Kidney epithelial cell (primary cell): ENCODE results near the gene DENND5B. TPM values are rescaled to one million over a fixed set of nuclear protein-coding genes. Genes with fewer than 3 reads are reported as not detected.

ENCODE experiments used
- DNase-seq: peaks from one replicate; pipeline ENCODE4 v3.0.0-alpha.2; 2010; ENCODE audit warnings: low read depth
- H3K27me3 ChIP-seq: 2 replicates; pipeline ENCODE4 v1.6.0; 2011; ENCODE audit warnings: low read length; ENCODE audit not compliant: control insufficient read depth, insufficient read depth
- H3K36me3 ChIP-seq: 2 replicates; pipeline ENCODE4 v1.5.1; 2011; ENCODE audit warnings: low read length; ENCODE audit not compliant: control insufficient read depth, insufficient read depth
- H3K4me3 ChIP-seq: 2 replicates; pipeline ENCODE4 v1.5.1; 2011; ENCODE audit warnings: low read depth, mild to moderate bottlenecking, control low read depth, low read length
- CTCF ChIP-seq: IDR thresholded peaks from 2 replicates; pipeline ENCODE4 v1.5.1; 2011; ENCODE audit warnings: mild to moderate bottlenecking, moderate library complexity, low read length, control low read depth, inconsistent platforms; ENCODE audit not compliant: insufficient read depth, poor library complexity, severe bottlenecking
- total RNA-seq: library from RNA; depleted of rRNA; stranded (reverse); fragments of >200 nt; gene quantifications from 2 replicates; pipeline ENCODE4 v1.2.3, GENCODE V29; 2015

DENND5B gene
- total RNA-seq, 1 donor from 2014 or later, result 7.6 TPM

- Histone ChIP-seq H3K4me3 (no peak overlapping the region), H3K36me3 (no peaks in the 10 kb centered on the region), H3K27me3 (no peaks in the 10 kb centered on the region)
- TF ChIP-seq CTCF, result no peak
- no peak for DNase-seq
Observed at GRCh38 chr12:31337952-31338351, 253.0 kb downstream of the DENND5B start.

Other genes with a start within 250 kb of the DENND5B start
- gene ETFBKMT, start 68.6 kb upstream of the DENND5B start, total RNA-seq, result 0.55 and 1.5 TPM in 2 replicates
- gene AMN1, start 137.9 kb upstream of the DENND5B start, total RNA-seq, result 5.3 and 9.3 TPM in 2 replicates